ENCODE measurements around the gene STEAP3. TPM values are rescaled to one million over a fixed set of nuclear protein-coding genes. Genes with fewer than 3 reads are reported as not detected.

Gene STEAP3
- polyA plus RNA-seq, 2 of the 4 experiments (the other 2 are of a cell fraction): 23.5 to 30.2 TPM

DNA sequence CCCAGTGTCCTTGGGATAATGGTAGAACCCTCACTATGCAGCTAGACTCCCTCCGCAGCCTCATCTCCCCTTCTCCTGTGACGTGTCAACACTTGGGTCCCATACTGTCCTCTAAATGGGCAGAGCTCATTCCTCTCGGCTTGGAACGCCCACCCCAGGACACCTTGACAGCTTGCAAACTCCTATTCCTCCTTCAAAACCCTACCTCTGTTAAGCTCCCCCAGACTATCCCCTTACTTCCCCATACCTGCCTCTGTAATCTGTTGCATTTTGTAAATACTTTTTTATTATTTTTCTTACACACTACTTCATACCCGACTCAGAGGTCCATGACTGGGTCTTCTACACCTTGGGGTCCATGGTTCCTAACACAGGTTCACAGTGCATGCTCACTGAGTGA, 28.0 kb downstream of the STEAP3 start (continued):
- TF ChIP-seq HOXB5 (CRISPR knock-in tag; IDR thresholded peaks at IDR 0.05): no peak
- no peak for TF ChIP-seq GATA3 (IDR thresholded peaks at IDR 0.05; ENCODE audit: borderline replicate concordance)
- TF ChIP-seq RFX5 (IDR thresholded peaks at IDR 0.05): no peak
- TF ChIP-seq SMC3 (IDR thresholded peaks at IDR 0.05): no peak
- TF ChIP-seq POLR2A (IDR thresholded peaks at IDR 0.05; ENCODE audit: low read length): no peak

GRCh38 chr2:119252186-119253113, 28.8 kb downstream of the STEAP3 start:
- DNase-seq (ENCODE audit: low read depth in 1 of 2, low spot score in 1 of 2): peak; percentile 65 to 89
- peaks cover 61% of the 10 kb centered on the region for H3K4me1 ChIP-seq
- H3K4me3 ChIP-seq: no peak overlapping the region
- H3K9me3 ChIP-seq: no peaks in the 10 kb centered on the region
- ATAC-seq: peak; percentile 91 to 93
- POLR2A ChIA-PET: interaction anchor here (0.6 to 2.1 kb wide), 2 partner anchors 12 to 29 kb away, joined by 3 to 8 read pairs; partner anchors contain the start of gene STEAP3
- CTCF ChIA-PET: interaction anchor here (0.6 to 5.7 kb wide), 6 partner anchors 11 to 217 kb away, joined by 3 to 38 read pairs (median 3); no protein-coding TSS in a partner anchor
- peak; percentile 86 for FAIRE-seq
- peak overlapping the region; percentile 84 to 93 for H3K27ac ChIP-seq
- 18% methylated on average over 12 of the region's 12 CpGs for WGBS (ENCODE audit: missing lambda C conversion rate)
- TF ChIP-seq POLR2A (IDR thresholded peaks at IDR 0.05; ENCODE audit: low read length) (no peak), HEYL (CRISPR knock-in tag; IDR thresholded peaks at IDR 0.05) (no peak), JUN (IDR thresholded peaks at IDR 0.05) (peak in 1 of 2 experiments; percentile 62; a peak in 1 of 5 replicates), NFE2L2 (conservative IDR thresholded peaks at IDR 0.05; ENCODE audit: low read length) (no peak), E2F6 (IDR thresholded peaks at IDR 0.05; ENCODE audit: borderline replicate concordance, low read depth) (no peak), CEBPB (IDR thresholded peaks at IDR 0.05) (peak; percentile 63 to 88), EHF (CRISPR knock-in tag; IDR thresholded peaks at IDR 0.05) (no peak), CBX8 (IDR thresholded peaks at IDR 0.05) (no peak), MYC (IDR thresholded peaks at IDR 0.05; ENCODE audit: borderline replicate concordance, low read length) (no peak), KDM5A (IDR thresholded peaks at IDR 0.05) (no peak), HOXB13 (CRISPR knock-in tag; IDR thresholded peaks at IDR 0.05; ENCODE audit: low read depth) (no peak), GATA3 (IDR thresholded peaks at IDR 0.05; ENCODE audit: borderline replicate concordance) (peak; percentile 66; the same call in 1 of the 2 replicates), POLR2AphosphoS2 (conservative IDR thresholded peaks at IDR 0.05; ENCODE audit: low read length) (no peak), JUNB (IDR thresholded peaks at IDR 0.05) (peak; percentile 75; the same call in 1 of the 2 replicates), HOXA7 (CRISPR knock-in tag; IDR thresholded peaks at IDR 0.05) (no peak), EP300 (IDR thresholded peaks at IDR 0.05) (peak in 1 of 2 experiments; percentile 49; a peak in 1 of 5 replicates), FOSL2 (IDR thresholded peaks at IDR 0.05) (peak; percentile 72), FOSL2 (CRISPR knock-in tag; IDR thresholded peaks at IDR 0.05) (peak; percentile 84)
- TF ChIP-seq, protein P1, sequence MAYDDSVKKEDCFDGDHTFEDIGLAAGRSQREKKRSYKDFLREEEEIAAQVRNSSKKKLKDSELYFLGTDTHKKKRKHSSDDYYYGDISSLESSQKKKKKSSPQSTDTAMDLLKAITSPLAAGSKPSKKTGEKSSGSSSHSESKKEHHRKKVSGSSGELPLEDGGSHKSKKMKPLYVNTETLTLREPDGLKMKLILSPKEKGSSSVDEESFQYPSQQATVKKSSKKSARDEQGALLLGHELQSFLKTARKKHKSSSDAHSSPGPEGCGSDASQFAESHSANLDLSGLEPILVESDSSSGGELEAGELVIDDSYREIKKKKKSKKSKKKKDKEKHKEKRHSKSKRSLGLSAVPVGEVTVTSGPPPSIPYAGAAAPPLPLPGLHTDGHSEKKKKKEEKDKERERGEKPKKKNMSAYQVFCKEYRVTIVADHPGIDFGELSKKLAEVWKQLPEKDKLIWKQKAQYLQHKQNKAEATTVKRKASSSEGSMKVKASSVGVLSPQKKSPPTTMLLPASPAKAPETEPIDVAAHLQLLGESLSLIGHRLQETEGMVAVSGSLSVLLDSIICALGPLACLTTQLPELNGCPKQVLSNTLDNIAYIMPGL (CRISPR knock-in tag; IDR thresholded peaks at IDR 0.05; ENCODE audit: borderline replicate concordance): no peak
- TF ChIP-seq, protein P2, sequence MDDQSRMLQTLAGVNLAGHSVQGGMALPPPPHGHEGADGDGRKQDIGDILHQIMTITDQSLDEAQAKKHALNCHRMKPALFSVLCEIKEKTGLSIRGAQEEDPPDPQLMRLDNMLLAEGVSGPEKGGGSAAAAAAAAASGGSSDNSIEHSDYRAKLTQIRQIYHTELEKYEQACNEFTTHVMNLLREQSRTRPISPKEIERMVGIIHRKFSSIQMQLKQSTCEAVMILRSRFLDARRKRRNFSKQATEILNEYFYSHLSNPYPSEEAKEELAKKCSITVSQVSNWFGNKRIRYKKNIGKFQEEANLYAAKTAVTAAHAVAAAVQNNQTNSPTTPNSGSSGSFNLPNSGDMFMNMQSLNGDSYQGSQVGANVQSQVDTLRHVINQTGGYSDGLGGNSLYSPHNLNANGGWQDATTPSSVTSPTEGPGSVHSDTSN (IDR thresholded peaks at IDR 0.05): no peak
- TF ChIP-seq, protein P3, sequence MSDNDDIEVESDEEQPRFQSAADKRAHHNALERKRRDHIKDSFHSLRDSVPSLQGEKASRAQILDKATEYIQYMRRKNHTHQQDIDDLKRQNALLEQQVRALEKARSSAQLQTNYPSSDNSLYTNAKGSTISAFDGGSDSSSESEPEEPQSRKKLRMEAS (IDR thresholded peaks at IDR 0.05): peak; percentile 76
- TF ChIP-seq, protein P4, sequence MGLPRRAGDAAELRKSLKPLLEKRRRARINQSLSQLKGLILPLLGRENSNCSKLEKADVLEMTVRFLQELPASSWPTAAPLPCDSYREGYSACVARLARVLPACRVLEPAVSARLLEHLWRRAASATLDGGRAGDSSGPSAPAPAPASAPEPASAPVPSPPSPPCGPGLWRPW (IDR thresholded peaks at IDR 0.05): 0 out of 2 replicates have a peak, but pooled peaks have one; percentile 50
- H3K4me2 ChIP-seq: peak overlapping the region; percentile 71

Data from A549 (cell line).